NCI-H2171 treated with DMSO at 0.1 percent for 48 hours (cell line): ENCODE measurements around the gene VPS13D.
A peak's percentile ranks its signal among the peaks of the same experiment; 100 is the strongest.

Experiments
- DNase-seq: peaks from one replicate; lab custom pipeline; 2025; lab: John Stamatoyannopoulos, UW

The VPS13D gene

DNA sequence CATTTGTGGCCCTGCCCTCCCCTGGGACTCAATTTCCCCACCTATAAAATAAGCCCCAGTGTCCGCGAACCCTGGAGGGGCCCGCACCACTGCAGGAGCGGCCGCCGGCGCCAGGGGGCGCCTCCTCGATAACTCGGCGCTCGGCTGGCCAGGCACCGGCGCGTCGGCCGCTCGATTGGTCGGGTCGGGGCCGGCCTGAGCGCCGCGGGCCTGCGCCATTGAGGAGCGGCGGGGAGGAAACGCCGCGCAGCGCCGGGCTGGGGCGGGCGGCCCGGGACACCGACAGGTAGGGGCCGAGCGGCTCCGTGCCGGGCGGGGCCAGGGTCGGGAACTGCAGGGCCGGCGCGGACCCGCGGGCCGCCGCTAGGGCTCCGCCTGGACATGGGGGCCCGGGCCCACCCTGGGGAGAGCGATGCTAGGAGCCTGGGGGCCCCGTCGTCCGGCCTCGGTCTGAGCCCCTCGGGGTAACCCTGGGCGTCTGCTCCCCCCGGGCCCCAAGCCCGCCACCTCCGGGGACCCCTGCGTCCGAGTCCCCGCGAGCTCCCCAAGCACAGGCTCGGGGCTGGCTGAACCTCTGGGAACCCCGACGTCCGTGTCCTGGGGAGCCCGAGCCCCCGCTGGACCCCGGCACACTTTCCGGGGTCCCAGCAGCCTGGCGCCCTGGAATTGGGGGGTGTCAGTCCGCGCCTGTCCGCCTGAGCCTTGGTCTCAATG is at the start of gene VPS13D:
VPS13D (plus strand) TSS at position 196 of the 714 bp plus-strand sequence. CDS start 4,237 bp downstream, outside the sequence.
- DNase-seq = peak; percentile 63

DNA sequence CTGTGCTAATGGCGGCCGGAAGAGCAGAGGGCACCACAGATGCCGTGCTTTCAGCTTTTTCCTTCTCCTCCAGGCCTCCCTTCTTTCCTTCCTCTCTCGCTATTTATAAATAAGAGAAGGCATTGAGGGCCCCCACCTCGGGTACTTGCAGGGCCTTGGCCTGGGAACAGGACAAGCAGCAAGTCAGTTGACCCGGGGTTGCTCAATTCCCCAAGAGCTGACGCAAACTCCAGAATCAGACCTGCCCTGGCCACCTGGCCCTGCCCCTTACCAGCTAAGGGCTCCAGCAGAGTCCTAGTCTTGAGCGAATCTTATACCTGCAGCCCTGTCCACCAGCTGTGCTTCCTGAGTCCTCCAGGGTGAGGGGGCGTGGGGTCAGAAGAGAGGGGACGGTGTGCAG is 49.5 kb upstream of the VPS13D start:
- DNase-seq = no peak

- no peak for DNase-seq
Measured at GRCh38 chr1:12180903-12181302, 48.9 kb upstream of the VPS13D start.

- DNase-seq = no peak
Measured at GRCh38 chr1:12181568-12181967, 48.3 kb upstream of the VPS13D start.

DNA sequence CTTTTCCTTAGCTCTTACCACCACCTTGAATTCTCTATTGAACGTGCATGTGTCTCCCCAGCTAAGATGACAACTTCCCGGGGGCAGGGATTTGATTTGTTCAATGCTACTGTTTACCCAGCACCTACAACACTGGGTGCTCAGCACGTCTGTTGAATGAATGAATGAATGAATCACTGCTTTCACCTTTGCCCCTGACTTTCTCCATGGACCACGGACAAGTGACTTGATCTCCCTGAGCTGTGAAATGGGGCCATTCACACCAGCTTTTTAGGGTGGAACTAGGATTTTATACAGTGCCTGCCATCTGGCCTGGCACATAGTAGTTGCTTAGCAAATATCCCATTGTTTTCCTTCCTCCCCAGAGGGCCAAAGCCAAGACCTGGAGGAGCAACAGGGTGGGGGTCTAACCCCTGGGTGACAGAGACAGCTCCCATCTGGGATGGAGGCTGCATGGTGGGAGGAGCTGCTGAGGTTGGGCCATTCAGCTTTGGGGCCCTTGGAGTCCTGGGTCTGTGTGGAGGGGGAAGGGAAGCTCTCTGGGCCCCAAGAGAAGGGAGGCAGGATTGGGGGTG is 47.3 kb upstream of the VPS13D start:
- no peak for DNase-seq

DNA sequence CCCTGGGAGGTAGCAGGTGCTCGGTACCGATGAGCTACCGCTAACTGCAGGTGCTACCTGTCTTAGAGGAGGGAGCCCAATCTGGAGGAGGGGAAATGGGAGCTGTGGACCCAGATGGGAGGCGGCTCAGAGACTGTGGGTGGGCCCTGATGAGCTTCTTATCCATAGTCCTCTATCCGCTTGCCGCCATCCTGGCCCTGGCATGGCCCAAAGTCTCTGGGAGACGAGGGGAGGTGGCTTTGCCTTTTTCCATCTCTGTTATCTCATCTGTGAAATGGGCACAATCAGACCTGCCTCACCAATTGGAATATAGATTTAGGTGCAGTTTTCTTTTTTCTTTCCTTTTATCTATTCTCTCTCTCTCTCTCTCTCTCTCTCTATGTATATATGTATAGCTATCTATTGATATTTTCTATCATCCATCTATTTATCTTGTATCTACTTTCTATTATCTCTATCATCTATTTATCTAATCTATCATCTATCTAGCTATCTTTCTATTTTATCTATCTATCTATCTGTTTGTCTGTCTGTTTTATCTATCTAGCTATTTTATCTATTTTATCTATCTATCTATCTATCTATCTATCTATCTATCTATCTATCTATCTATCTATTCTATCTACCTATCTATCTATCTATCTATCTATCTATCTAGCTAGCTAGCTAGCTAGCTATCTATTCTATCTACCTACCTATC is 46.6 kb upstream of the VPS13D start:
- no peak for DNase-seq

GRCh38 chr1:12184008-12184681 is 45.7 kb upstream of the VPS13D start:
- no peak for DNase-seq

- DNase-seq = no peak
Measured at GRCh38 chr1:12185036-12185917, 44.6 kb upstream of the VPS13D start.

- DNase-seq = no peak
Measured at GRCh38 chr1:12185918-12186678, 43.7 kb upstream of the VPS13D start.

GRCh38 chr1:12186679-12186985 is 43.2 kb upstream of the VPS13D start:
- no peak for DNase-seq

DNA sequence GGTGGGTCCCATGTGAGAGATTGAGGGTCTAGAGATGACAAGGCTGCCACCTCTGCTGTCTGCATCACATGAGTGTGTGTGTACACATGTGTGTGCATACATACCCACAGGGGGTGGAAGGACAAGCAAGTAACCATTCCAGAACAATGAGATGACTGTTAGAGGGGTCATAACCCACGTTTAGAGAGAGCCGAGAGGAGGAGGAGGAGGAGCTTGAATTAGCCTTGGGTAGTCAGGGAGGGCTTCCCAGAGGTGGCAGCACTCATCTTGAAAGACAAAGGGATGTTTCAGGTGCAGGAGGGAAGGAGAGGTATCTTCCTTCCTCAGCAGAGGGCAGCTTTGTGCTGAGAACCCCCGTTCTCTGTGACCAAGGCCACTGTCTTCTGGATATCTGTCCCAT is 41.7 kb upstream of the VPS13D start:
- DNase-seq = no peak

DNA sequence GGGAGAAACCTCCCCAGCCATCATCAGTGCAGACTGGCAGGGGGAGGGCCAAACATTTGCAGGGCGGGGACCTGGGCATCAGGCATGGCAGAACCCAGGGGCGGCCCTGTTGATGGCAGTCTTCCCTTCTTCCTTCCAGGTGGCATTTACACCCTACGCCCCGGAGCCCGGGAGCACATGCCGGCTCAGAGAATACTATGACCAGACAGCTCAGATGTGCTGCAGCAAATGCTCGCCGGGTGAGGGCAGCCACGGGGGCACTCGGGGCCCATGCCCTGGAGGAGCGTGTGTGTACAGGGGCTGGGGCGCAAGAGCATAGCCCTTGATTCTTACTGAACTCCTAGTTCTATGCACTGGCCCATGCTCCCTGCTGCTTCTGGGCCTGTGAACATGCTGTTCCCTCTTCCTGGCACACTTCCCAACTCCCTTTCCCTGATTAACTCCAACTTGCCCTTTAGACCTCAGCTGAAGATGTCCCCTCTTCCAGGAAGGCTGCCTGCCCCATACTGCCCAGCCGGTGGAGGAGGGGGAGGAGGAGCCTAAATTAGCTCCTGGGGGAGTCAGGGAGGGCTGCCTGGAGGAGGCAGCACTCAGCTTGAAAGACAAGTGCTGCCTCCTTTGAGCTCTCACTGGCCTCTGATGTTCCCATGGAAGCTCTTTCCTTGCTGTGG is 41.0 kb upstream of the VPS13D start:
- no peak for DNase-seq

DNA sequence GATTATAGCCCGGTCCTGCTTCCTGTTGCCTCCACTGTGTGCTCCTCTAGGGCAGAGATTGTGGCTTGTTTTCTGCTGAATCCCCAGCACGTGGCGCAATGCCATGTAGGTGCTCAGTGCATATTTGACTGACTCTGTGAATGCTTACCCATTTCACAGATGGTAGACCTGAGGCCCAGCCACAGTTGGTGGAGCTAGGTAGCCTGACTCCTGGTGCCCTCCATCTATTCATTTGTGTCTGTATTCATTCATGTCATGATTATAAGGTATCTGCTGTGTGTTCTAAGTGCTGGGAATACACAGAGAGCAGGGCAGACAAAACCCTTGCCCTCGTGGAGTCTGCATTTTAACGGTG is 40.5 kb upstream of the VPS13D start:
- DNase-seq = no peak

- DNase-seq = no peak
Measured at GRCh38 chr1:12191242-12192032, 38.4 kb upstream of the VPS13D start.

DNA sequence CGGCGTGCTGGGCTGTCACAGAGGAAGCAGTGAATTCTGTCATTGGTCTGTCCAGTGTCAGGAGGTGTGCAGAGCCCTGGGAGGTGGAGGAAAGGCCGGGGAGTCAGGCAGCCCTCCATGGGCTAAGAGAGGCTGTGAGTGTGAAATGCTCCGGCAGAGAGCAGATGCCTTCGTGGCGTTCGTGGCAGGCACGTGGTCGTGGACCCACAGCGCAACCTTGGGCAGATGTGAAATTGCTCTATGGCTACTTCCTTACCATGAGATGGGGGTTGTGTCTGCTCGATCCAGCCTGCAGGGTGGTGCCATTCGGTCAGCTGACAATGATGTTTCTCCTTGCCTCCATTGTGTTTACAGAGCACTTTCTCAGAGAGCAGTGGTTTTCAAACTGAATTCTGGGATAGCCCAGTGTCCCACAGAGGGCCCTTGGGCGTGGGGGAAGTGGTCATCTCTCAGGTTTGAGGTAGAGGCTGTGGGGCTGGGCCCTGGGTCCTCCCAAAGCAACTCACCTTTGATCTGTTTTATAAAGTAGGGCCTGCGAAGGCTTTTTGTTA is 35.1 kb upstream of the VPS13D start:
- DNase-seq = no peak

DNA sequence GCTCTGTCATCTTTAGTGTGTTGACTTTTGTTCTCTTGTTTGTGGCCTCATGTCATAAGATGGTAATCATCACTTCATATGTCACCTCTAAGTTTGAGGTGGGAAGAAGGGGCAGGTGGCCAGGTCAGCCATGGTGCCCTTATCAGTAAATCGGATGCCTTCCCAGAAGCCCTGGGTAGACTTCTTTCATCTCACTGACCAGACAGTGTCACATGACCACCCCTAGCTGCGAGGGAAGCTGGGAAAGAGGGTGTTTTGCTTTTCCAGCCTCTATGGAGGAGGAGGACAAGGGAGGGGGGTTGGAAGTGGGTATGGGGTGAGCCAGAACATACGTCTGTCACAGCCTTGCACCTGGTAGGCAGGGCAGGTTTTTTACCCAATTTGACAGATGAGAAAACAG is 34.4 kb upstream of the VPS13D start:
- no peak for DNase-seq

DNA sequence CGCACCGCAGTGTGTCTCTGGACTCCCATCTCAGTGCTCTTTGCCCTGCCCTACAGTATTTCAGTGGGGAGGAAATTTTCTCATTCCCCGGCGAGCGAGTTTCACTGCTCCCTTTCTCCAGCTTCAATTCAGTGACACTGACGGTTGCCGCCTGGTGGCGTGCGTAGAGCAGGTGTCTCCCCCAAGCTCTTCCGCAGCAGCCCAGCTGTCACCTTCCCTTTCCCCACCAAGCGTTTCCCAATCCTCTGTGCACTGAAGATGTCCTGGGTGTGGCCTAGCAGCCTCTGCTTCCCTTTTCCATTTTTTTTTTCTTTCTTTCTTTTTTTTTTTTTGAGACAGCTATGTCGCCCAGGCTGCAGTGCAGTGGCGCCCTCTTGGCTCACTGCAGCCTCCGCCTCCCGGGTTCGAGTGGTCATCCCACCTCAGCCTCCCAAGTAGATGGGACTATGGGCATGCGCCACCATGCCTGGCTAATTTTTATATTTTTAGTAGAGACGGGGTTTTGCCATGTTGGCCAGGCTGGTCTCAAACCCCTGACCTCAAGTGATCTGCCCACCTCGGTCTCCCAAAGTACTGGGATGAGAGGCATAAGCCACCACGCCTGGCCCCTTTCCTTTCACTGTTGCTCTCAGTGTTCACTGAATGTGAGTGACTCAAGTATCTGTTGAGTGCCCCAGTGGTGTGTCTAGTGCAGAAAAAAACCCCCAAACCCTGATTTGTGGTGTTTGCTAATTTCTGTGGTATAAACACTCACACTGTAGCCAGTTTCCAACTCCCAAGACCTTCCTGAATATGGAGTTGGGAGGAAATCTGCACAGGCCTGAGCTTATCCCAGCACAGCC is 33.0 kb upstream of the VPS13D start:
- DNase-seq = peak; percentile 97

GRCh38 chr1:12197483-12197880 is 32.3 kb upstream of the VPS13D start:
- no peak for DNase-seq

GRCh38 chr1:12200208-12200607 is 29.6 kb upstream of the VPS13D start:
- DNase-seq = peak; percentile 30
